Measurements from ENCODE around the gene LGR6.

The LGR6 gene

GRCh38 chr1:202194328-202194648 lies 689 bp downstream of the LGR6 start:
- no peak overlapping the region for H3K4me3 ChIP-seq (replicated peaks in 1 of 2; ENCODE audit: low read depth in 2 of 2, low read length in 2 of 2)
- DNase-seq (ENCODE audit: low read depth in 2 of 2) = no peak
- TF ChIP-seq CTCF (IDR thresholded peaks at IDR 0.05; ENCODE audit: low read depth, low read length) = no peak

GRCh38 chr1:202197653-202198365 lies 4.2 kb downstream of the LGR6 start:
- TF ChIP-seq CTCF (IDR thresholded peaks at IDR 0.05; ENCODE audit: low read depth, low read length) = no peak
- DNase-seq (ENCODE audit: low read depth in 2 of 2) = no peak
- no peak overlapping the region for H3K4me3 ChIP-seq (replicated peaks in 1 of 2; ENCODE audit: low read depth in 2 of 2, low read length in 2 of 2)

GRCh38 chr1:202198366-202198724 lies 4.7 kb downstream of the LGR6 start:
- TF ChIP-seq CTCF (IDR thresholded peaks at IDR 0.05; ENCODE audit: low read depth, low read length) = no peak
- DNase-seq (ENCODE audit: low read depth in 2 of 2) = no peak
- no peak overlapping the region for H3K4me3 ChIP-seq (replicated peaks in 1 of 2; ENCODE audit: low read depth in 2 of 2, low read length in 2 of 2)

- no peak for TF ChIP-seq CTCF (IDR thresholded peaks at IDR 0.05; ENCODE audit: low read depth, low read length)
- H3K4me3 ChIP-seq (replicated peaks in 1 of 2; ENCODE audit: low read depth in 2 of 2, low read length in 2 of 2) = no peak overlapping the region
- DNase-seq (ENCODE audit: low read depth in 2 of 2) = no peak
Observed at GRCh38 chr1:202199040-202199889, 5.7 kb downstream of the LGR6 start.

GRCh38 chr1:202200112-202200548 lies 6.5 kb downstream of the LGR6 start:
- no peak overlapping the region for H3K4me3 ChIP-seq (replicated peaks in 1 of 2; ENCODE audit: low read depth in 2 of 2, low read length in 2 of 2)
- DNase-seq (ENCODE audit: low read depth in 2 of 2) = peak; percentile 10 to 19
- TF ChIP-seq CTCF (IDR thresholded peaks at IDR 0.05; ENCODE audit: low read depth, low read length) = peak; percentile 21

GRCh38 chr1:202200669-202201068 lies 7.1 kb downstream of the LGR6 start:
- DNase-seq (ENCODE audit: low read depth in 2 of 2) = no peak
- no peak overlapping the region for H3K4me3 ChIP-seq (replicated peaks in 1 of 2; ENCODE audit: low read depth in 2 of 2, low read length in 2 of 2)
- TF ChIP-seq CTCF (IDR thresholded peaks at IDR 0.05; ENCODE audit: low read depth, low read length) = no peak
